Peyer's patch (tissue), 4 donors: ENCODE results near the gene SPINT1.

ENCODE experiments used
- POLR2A ChIP-seq, 2 donors: fragments of 450-650 bp; IDR thresholded peaks; one replicate each; pipeline ENCODE4 v1.5.1; 2017; ENCODE audit warnings: antibody characterized with exemption in 2 of 2, mild to moderate bottlenecking in 2 of 2, moderate library complexity in 2 of 2
- TF ChIP-seq, protein P1 (sequence below), 6 experiments: fragments of 450-650 bp in 4 of 6; fragments of 200-600 bp in 2 of 6; sonication (generic) in 1 of 6; IDR thresholded peaks; one replicate each; pipeline ENCODE4 v1.5.1; 2017 to 2019; ENCODE audit warnings: antibody characterized with exemption in 6 of 6, mild to moderate bottlenecking in 3 of 6, moderate library complexity in 1 of 6

DNA sequence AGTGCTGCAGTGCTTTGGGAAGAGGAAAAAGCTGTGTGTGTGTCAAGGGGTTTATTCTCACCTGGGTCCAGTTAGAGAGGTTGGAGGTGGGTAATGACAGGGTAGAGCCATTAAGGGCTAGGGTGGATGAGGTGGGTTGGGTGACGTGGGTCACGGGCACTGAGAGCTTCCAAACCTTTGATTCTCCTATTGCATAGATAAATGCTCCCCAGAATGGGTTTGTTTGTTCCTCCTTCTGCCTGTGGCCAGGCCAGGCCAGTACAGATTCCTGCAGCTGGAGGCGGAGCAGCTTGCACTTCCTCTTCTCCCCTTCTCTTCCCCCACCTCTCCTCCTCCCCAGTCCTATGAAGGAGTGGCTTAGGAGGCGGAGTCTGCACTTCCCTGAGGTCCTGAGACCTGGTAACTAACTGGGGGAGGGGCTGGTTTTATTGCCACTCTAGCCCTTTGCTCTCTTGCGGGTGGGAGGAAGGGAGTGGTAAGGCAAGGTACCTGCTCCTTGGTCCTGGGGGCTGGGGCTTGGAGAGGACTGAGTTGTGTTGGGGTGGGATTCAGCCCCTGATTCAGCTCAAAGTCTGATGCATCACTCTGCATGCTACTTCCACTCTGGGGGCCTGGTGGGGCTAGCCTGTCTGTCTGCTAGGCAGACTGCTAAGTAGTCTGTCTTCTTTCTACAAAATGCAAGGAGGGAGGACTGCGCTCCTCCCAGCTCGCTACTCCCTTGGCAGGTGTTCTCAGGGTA lies 3.5 kb downstream of the SPINT1 start:
- TF ChIP-seq, protein P1, sequence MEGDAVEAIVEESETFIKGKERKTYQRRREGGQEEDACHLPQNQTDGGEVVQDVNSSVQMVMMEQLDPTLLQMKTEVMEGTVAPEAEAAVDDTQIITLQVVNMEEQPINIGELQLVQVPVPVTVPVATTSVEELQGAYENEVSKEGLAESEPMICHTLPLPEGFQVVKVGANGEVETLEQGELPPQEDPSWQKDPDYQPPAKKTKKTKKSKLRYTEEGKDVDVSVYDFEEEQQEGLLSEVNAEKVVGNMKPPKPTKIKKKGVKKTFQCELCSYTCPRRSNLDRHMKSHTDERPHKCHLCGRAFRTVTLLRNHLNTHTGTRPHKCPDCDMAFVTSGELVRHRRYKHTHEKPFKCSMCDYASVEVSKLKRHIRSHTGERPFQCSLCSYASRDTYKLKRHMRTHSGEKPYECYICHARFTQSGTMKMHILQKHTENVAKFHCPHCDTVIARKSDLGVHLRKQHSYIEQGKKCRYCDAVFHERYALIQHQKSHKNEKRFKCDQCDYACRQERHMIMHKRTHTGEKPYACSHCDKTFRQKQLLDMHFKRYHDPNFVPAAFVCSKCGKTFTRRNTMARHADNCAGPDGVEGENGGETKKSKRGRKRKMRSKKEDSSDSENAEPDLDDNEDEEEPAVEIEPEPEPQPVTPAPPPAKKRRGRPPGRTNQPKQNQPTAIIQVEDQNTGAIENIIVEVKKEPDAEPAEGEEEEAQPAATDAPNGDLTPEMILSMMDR (IDR thresholded peaks at IDR 0.05), result peak in 3 of 6 experiments; percentile 46 to 55 (median 48)
- peak; percentile 62 to 96 for TF ChIP-seq POLR2A (IDR thresholded peaks at IDR 0.05)
